HepG2 (cell line): ENCODE data around the gene STRIP1. TPM values are rescaled to one million over a fixed set of nuclear protein-coding genes. Genes with fewer than 3 reads are reported as not detected.

Experiments used
- ARID4A ChIP-seq: sonication (generic); formaldehyde crosslinking; IDR thresholded peaks from 2 replicates; pipeline ENCODE4 v1.5.0; 2020; ENCODE audit warnings: mild to moderate bottlenecking, missing genetic modification reagents, borderline replicate concordance
- MZF1 ChIP-seq: sonication (generic); formaldehyde crosslinking; IDR thresholded peaks from 2 replicates; pipeline ENCODE4 v1.8.1; 2023; ENCODE audit warnings: mild to moderate bottlenecking, missing genetic modification reagents, borderline replicate concordance
- PHF20 ChIP-seq: sonication (generic); formaldehyde crosslinking; IDR thresholded peaks from 2 replicates; pipeline ENCODE4 v1.5.0; 2020; ENCODE audit warnings: mild to moderate bottlenecking, missing genetic modification reagents
- ZNF318 ChIP-seq: sonication (generic); formaldehyde crosslinking; IDR thresholded peaks from 2 replicates; pipeline ENCODE4 v1.4.0; 2020; ENCODE audit warnings: mild to moderate bottlenecking, missing genetic modification reagents
- ZNF563 ChIP-seq: sonication (generic); formaldehyde crosslinking; IDR thresholded peaks from 2 replicates; pipeline ENCODE4 v1.8.0; 2022; ENCODE audit warnings: mild to moderate bottlenecking, moderate library complexity, missing genetic modification reagents
- polyA plus RNA-seq, 8 experiments: library from polyadenylated mRNA; depleted of rRNA in 3 of 8; stranded (reverse) in 7 of 8; unstranded in 1 of 8; fragments of >200 nt; fragmentation: Illumina TruSeq in 4 of 8; extraction: Trizol in 4 of 8; gene quantifications; 2 replicates each; pipeline versions ENCODE4 v1.2.1 to v1.2.3, GENCODE V29; 2011 to 2016; ENCODE audit warnings: low read depth in 4 of 8, missing spikeins in 1 of 8, mixed read lengths in 1 of 8; ENCODE audit not compliant: insufficient read depth in 1 of 8
- total RNA-seq, 5 experiments: library from RNA; depleted of rRNA; stranded (reverse); fragments of >200 nt; fragmentation: Illumina TruSeq; extraction: Trizol; gene quantifications; 2 replicates each; pipeline ENCODE4 v1.2.3, GENCODE V29; 2016; ENCODE audit warnings: low read depth in 1 of 5
- TF ChIP-seq, protein P1 (sequence below): IDR thresholded peaks from 2 replicates; pipeline ENCODE4 v1.6.1; 2016; ENCODE audit warnings: low read depth, borderline replicate concordance

The STRIP1 gene
- total and polyA plus RNA-seq, 2 of the 13 experiments (the other 11 are each of a cell fraction or from before 2014, with no cell fraction given): 20.9 to 27.9 TPM

- TF ChIP-seq ARID4A (no peak), PHF20 (CRISPR knock-in tag) (no peak), ZNF318 (CRISPR knock-in tag) (no peak), ZNF563 (CRISPR knock-in tag) (no peak), MZF1 (CRISPR knock-in tag) (no peak)
- TF ChIP-seq, protein P1, sequence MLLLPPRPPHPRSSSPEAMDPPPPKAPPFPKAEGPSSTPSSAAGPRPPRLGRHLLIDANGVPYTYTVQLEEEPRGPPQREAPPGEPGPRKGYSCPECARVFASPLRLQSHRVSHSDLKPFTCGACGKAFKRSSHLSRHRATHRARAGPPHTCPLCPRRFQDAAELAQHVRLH (CRISPR knock-in tag): no peak
These were observed 13.8 kb downstream of the STRIP1 start (continued) for GRCh38 chr1:110048240-110048639.
